Measurements from ENCODE around the gene ATG16L1. TPM values are rescaled to one million over a fixed set of nuclear protein-coding genes. Genes with fewer than 3 reads are reported as not detected.

ATG16L1 gene
- total and polyA plus RNA-seq, 2 of the 4 experiments (the other 2 are of a cell fraction), result 20.0 to 26.2 TPM

DNA sequence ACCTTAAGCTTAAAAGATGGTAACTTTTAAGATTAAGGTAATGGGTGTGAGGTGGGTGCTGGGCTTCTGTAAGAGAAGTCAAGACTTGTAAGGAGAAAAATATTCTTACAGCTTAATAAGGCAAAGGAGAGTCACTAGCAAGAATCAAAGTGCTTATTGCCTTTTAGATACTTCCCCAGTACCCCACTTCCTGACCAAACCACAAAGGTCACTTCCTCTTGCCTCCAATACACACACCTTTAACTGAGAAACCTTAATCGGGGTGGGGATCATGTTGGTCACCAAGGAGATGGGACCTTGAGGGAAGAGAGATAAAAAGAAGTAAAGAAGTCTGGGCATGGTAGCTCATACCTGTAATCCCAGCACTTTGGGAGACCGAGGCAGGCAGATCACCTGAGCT is 10.6 kb upstream of the ATG16L1 start:
- Histone ChIP-seq H4K5ac (ENCODE audit: low read depth, low read length) (no peak overlapping the region), H3K27ac (ENCODE audit: insufficient read depth, low read length) (no peak overlapping the region), H3K9me1 (ENCODE audit: insufficient read depth, low read length) (no peaks in the 10 kb centered on the region), H3K79me1 (ENCODE audit: low read depth in 1 of 2, low read length in 2 of 2) (no peaks in the 10 kb centered on the region), H3K4me1 (ENCODE audit: control insufficient read depth, insufficient read depth, low read length) (no peaks in the 10 kb centered on the region), H3K9me3 (ENCODE audit: control insufficient read depth, insufficient read depth, low read length) (peaks cover 3% of the 10 kb centered on the region; the same call in 1 of the 2 replicates), H4K91ac (ENCODE audit: insufficient read depth, low read depth, low read length) (no peak overlapping the region), H4K8ac (ENCODE audit: low read depth in 2 of 2, low read length in 2 of 2) (no peak overlapping the region), H2AK9ac (replicated peaks; ENCODE audit: low read depth, low read length, poor library complexity) (no peak overlapping the region), H2BK120ac (ENCODE audit: low read depth, low read length) (no peak overlapping the region), H3K18ac (ENCODE audit: low read depth, low read length) (no peak overlapping the region), H3K14ac (replicated peaks; ENCODE audit: low read depth, low read length) (no peak overlapping the region), H3K23ac (ENCODE audit: low read depth, low read length) (no peak overlapping the region), H2AK5ac (ENCODE audit: low read depth, low read length) (no peak overlapping the region), H3K4me2 (ENCODE audit: low read depth, low read length) (no peak overlapping the region), H2BK20ac (ENCODE audit: low read depth, low read length) (no peak overlapping the region), H3K4ac (ENCODE audit: low read depth, low read length) (no peak overlapping the region), H4K20me1 (ENCODE audit: insufficient read depth, low read length) (no peaks in the 10 kb centered on the region), H3K9ac (ENCODE audit: low read depth, low read length) (no peak overlapping the region), H3K36me3 (ENCODE audit: control insufficient read depth, insufficient read depth, low read length) (no peaks in the 10 kb centered on the region), H3K4me3 (ENCODE audit: insufficient read depth, low read depth, low read length) (no peak overlapping the region), H2BK15ac (ENCODE audit: low read depth, low read length) (no peak overlapping the region), H3K27me3 (ENCODE audit: control insufficient read depth, insufficient read depth, low read length) (peaks cover 9% of the 10 kb centered on the region; the same call in 1 of the 2 replicates), H3K56ac (ENCODE audit: extremely low read depth, insufficient read depth, low read length) (no peak overlapping the region), H2AFZ (replicated peaks; ENCODE audit: low read length, poor library complexity) (no peak overlapping the region), H2BK5ac (ENCODE audit: low read depth, low read length, poor library complexity, severe bottlenecking) (no peak overlapping the region)
- ChIA-PET CTCF (interaction anchor here (0.7 kb wide), 1 partner anchor 11 kb away, joined by 4 read pairs; the partner anchor contains the start of gene ATG16L1), POLR2A (ENCODE audit: unreplicated experiment) (no interaction called here)
- DNase-seq (no peak), ATAC-seq (ENCODE audit: low read depth) (no peak)
- BruUV-seq (replicated peaks), result no TSS peak
- no CpG with 5 or more reads among the region's 2 CpGs for WGBS, 2 experiments (ENCODE audit: extremely low coverage in 2 of 2, insufficient read length in 1 of 2)
- no peak for TF ChIP-seq CHD1 (IDR thresholded peaks at IDR 0.05; ENCODE audit: low read depth, low read length)
- TF ChIP-seq RAD21 (IDR thresholded peaks at IDR 0.05; ENCODE audit: low read length), result no peak
- TF ChIP-seq BHLHE40 (IDR thresholded peaks at IDR 0.05; ENCODE audit: low read depth, low read length), result no peak
- no peak for TF ChIP-seq NFE2L2 (IDR thresholded peaks at IDR 0.05; ENCODE audit: low read depth, low read length)
- no peak for TF ChIP-seq SMC3 (IDR thresholded peaks at IDR 0.05; ENCODE audit: low read depth, low read length)
- no peak for TF ChIP-seq MAFK (IDR thresholded peaks at IDR 0.05; ENCODE audit: low read depth, low read length)
- TF ChIP-seq, protein P1, sequence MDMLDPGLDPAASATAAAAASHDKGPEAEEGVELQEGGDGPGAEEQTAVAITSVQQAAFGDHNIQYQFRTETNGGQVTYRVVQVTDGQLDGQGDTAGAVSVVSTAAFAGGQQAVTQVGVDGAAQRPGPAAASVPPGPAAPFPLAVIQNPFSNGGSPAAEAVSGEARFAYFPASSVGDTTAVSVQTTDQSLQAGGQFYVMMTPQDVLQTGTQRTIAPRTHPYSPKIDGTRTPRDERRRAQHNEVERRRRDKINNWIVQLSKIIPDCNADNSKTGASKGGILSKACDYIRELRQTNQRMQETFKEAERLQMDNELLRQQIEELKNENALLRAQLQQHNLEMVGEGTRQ (IDR thresholded peaks at IDR 0.05; ENCODE audit: low read depth, low read length), result no peak
- TF ChIP-seq POLR2A (IDR thresholded peaks at IDR 0.05; ENCODE audit: low read depth, low read length), result no peak
- no peak for TF ChIP-seq MXI1 (IDR thresholded peaks at IDR 0.05; ENCODE audit: borderline replicate concordance, low read depth, low read length)
- no peak for TF ChIP-seq MAZ (IDR thresholded peaks at IDR 0.05; ENCODE audit: borderline replicate concordance, low read depth, low read length)
- intact Hi-C loops (cut with micrococcal nuclease), result no loop called here
- dilution Hi-C loops (cut with HindIII; ENCODE audit: low sequenced_read_pairs, unreplicated experiment), result no loop called here
- in situ Hi-C loops (cut with MboI; ENCODE audit: low sequenced_read_pairs), result no loop called here

Measured in IMR-90 (cell line).